Muscle of leg (tissue), 11 donors: ENCODE data around the gene TSSK3. TPM values are rescaled to one million over a fixed set of nuclear protein-coding genes. Genes with fewer than 3 reads are reported as not detected.

Experiments used
- DNase-seq: peaks from one replicate; pipeline ENCODE4 v3.0.0; 2013
- H3K27ac ChIP-seq: one replicate; pipeline ENCODE4 v1.5.1; 2013; ENCODE audit warnings: mild to moderate bottlenecking, low read length, control low read depth
- H3K27me3 ChIP-seq: one replicate; pipeline ENCODE4 v1.6.1; 2013; ENCODE audit warnings: low read length; ENCODE audit not compliant: control insufficient read depth, insufficient read depth
- H3K36me3 ChIP-seq: one replicate; pipeline ENCODE4 v1.6.1; 2013; ENCODE audit warnings: low read length; ENCODE audit not compliant: control insufficient read depth, insufficient read depth
- H3K4me1 ChIP-seq: one replicate; pipeline ENCODE4 v1.6.1; 2013; ENCODE audit warnings: low read length; ENCODE audit not compliant: control insufficient read depth, insufficient read depth
- H3K4me3 ChIP-seq: one replicate; pipeline ENCODE4 v1.5.1; 2013; ENCODE audit warnings: low read length, control low read depth
- H3K9me3 ChIP-seq: replicated peaks from 2 replicates; pipeline ENCODE4 v1.6.1; 2013; ENCODE audit warnings: low read depth, low read length; ENCODE audit not compliant: control insufficient read depth
- WGBS: methylation state at CpG from one replicate; pipeline ENCODE4 v1.1.5; 2013; ENCODE audit warnings: missing lambda C conversion rate; ENCODE audit not compliant: insufficient coverage; 5-methylcytosine and 5-hydroxymethylcytosine counted together
- polyA plus RNA-seq, 8 donors: library from polyadenylated mRNA; unstranded; fragments of 120-200 nt; gene quantifications; one replicate each; pipeline versions ENCODE4 v1.2.1 to v1.2.3, GENCODE V29; 2013; ENCODE audit warnings: inconsistent platforms in 1 of 8, low replicate concordance in 1 of 8; ENCODE audit not compliant: insufficient read length in 8 of 8, insufficient read depth in 1 of 8
- total RNA-seq: library from RNA; stranded (reverse); fragments of 120-200 nt; gene quantifications from one replicate; pipeline ENCODE4 v1.2.4, GENCODE V29; 2013

The TSSK3 gene
- total and polyA plus RNA-seq, 9 donors: 0.55 to 3.6 (median 1.8) TPM

GRCh38 chr1:32361674-32362473 lies 465 bp upstream of the TSSK3 start:
- Histone ChIP-seq H3K4me1 (peaks cover 16% of the 10 kb centered on the region), H3K36me3 (peaks cover 45% of the 10 kb centered on the region), H3K27ac (peak overlapping the region; percentile 42), H3K9me3 (no peaks in the 10 kb centered on the region), H3K4me3 (peak overlapping the region; percentile 45), H3K27me3 (no peaks in the 10 kb centered on the region)
- DNase-seq: peak; percentile 71
- under 1% methylated on average over 86 of the region's 91 CpGs for WGBS

GRCh38 chr1:32363713-32364112 lies 1.4 kb downstream of the TSSK3 start:
- Histone ChIP-seq H3K4me3 (no peak overlapping the region), H3K27ac (no peak overlapping the region), H3K9me3 (no peaks in the 10 kb centered on the region), H3K4me1 (peaks cover 16% of the 10 kb centered on the region), H3K36me3 (peaks cover 63% of the 10 kb centered on the region), H3K27me3 (no peaks in the 10 kb centered on the region)
- DNase-seq: no peak
- WGBS: 90% methylated on average over 11 of the region's 12 CpGs

DNA sequence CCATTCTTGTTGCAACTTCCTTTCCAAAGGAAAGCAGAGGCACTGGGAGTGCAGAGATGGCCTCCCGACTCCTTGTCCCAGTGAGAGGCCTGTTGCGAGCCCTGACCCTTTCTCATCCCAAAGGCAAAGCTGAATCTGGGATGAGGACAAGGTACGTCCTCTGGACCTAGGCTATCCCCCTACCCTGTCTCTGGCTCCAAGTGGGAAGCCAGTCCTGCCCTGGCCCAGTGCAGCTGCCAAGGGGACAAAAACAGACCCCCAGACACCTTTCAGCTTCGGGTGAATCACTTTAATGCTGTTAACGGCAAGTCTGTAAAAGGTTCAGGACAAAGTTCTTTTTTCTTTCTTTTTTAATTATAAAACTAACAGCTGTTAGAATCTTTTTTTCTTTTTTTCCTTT lies 2.5 kb downstream of the TSSK3 start:
- no peak for DNase-seq
- no peaks in the 10 kb centered on the region for H3K9me3 ChIP-seq
- H3K4me1 ChIP-seq: peaks cover 16% of the 10 kb centered on the region
- no peak overlapping the region for H3K4me3 ChIP-seq
- peaks cover 70% of the 10 kb centered on the region for H3K36me3 ChIP-seq
- H3K27ac ChIP-seq: no peak overlapping the region
- WGBS: 86% methylated on average over 1 of the region's 5 CpGs
- H3K27me3 ChIP-seq: no peaks in the 10 kb centered on the region

DNA sequence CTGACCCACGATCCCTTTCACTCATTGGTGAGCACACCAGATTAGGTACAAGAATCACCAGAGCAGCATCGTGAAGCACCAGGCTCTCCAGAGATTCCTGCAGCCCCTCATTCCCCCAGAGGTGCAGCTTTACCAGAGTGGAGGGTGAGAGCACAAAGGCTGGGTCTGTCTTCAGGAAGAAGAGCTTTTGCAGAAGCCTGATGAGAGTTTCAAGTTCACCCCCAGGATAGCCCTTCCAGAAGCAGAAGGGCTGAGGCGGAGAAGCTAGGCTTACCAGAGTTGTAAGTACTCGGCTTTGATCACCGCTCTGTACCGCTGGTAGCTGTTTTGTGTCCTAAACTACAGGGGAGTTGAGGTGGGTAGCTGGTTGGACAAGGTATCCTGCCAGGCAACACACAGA lies 3.1 kb downstream of the TSSK3 start:
- H3K4me1 ChIP-seq: peaks cover 16% of the 10 kb centered on the region
- H3K27me3 ChIP-seq: no peaks in the 10 kb centered on the region
- no peak for DNase-seq
- no peaks in the 10 kb centered on the region for H3K9me3 ChIP-seq
- H3K27ac ChIP-seq: no peak overlapping the region
- 95% methylated on average over 4 of the region's 6 CpGs for WGBS
- no peak overlapping the region for H3K4me3 ChIP-seq
- peaks cover 68% of the 10 kb centered on the region for H3K36me3 ChIP-seq

- H3K36me3 ChIP-seq: peaks cover 79% of the 10 kb centered on the region
- H3K9me3 ChIP-seq: no peaks in the 10 kb centered on the region
- no peaks in the 10 kb centered on the region for H3K4me1 ChIP-seq
- no peak for DNase-seq
- no peak overlapping the region for H3K4me3 ChIP-seq
- no peak overlapping the region for H3K27ac ChIP-seq
- WGBS: 82% methylated on average over 2 of the region's 7 CpGs
- no peaks in the 10 kb centered on the region for H3K27me3 ChIP-seq
These were observed 5.7 kb downstream of the TSSK3 start for GRCh38 chr1:32367912-32368635.

- H3K27me3 ChIP-seq: no peaks in the 10 kb centered on the region
- H3K36me3 ChIP-seq: peaks cover 73% of the 10 kb centered on the region
- no peaks in the 10 kb centered on the region for H3K9me3 ChIP-seq
- WGBS: 66% methylated on average over 2 of the region's 5 CpGs
- no peak overlapping the region for H3K27ac ChIP-seq
- no peaks in the 10 kb centered on the region for H3K4me1 ChIP-seq
- DNase-seq: no peak
- H3K4me3 ChIP-seq: no peak overlapping the region
These were observed 9.9 kb downstream of the TSSK3 start for GRCh38 chr1:32372149-32372756.

DNA sequence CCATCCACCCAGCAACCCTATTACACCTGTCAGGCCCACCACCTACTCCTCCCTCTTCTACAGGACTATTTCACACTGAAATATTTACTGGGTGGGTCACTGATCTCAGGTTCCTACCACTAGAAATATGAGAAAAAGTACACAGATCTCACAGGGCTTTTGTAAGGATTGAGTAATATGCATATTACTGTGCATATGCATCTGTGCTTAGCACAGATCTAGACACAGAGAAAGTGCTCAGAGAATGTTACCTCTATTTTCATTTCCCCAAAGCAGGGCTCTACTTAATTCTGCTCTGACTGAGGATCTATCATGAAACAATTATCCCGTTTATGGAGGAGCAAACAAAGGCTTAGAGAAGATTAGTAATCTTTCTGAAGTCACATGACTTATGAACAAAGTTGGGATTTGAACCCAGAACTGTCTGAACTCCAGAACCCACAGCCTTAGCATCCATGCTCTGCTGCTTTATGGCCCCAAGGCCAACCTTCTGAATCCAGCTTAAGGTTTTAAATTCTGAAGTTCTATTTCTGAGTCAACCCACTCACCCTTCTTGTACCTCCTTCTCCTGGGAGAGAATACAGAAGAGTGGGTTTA lies 11.8 kb downstream of the TSSK3 start:
- no CpG with 5 or more reads among the region's 1 CpG for WGBS
- H3K4me1 ChIP-seq: no peaks in the 10 kb centered on the region
- DNase-seq: no peak
- H3K9me3 ChIP-seq: no peaks in the 10 kb centered on the region
- no peak overlapping the region for H3K4me3 ChIP-seq
- no peaks in the 10 kb centered on the region for H3K27me3 ChIP-seq
- H3K36me3 ChIP-seq: peaks cover 73% of the 10 kb centered on the region
- no peak overlapping the region for H3K27ac ChIP-seq

GRCh38 chr1:32376199-32376598 lies 13.9 kb downstream of the TSSK3 start:
- H3K27me3 ChIP-seq: no peaks in the 10 kb centered on the region
- no peaks in the 10 kb centered on the region for H3K4me1 ChIP-seq
- H3K4me3 ChIP-seq: no peak overlapping the region
- peaks cover 88% of the 10 kb centered on the region for H3K36me3 ChIP-seq
- 100% methylated on average over 4 of the region's 11 CpGs for WGBS
- no peaks in the 10 kb centered on the region for H3K9me3 ChIP-seq
- no peak for DNase-seq
- no peak overlapping the region for H3K27ac ChIP-seq

DNA sequence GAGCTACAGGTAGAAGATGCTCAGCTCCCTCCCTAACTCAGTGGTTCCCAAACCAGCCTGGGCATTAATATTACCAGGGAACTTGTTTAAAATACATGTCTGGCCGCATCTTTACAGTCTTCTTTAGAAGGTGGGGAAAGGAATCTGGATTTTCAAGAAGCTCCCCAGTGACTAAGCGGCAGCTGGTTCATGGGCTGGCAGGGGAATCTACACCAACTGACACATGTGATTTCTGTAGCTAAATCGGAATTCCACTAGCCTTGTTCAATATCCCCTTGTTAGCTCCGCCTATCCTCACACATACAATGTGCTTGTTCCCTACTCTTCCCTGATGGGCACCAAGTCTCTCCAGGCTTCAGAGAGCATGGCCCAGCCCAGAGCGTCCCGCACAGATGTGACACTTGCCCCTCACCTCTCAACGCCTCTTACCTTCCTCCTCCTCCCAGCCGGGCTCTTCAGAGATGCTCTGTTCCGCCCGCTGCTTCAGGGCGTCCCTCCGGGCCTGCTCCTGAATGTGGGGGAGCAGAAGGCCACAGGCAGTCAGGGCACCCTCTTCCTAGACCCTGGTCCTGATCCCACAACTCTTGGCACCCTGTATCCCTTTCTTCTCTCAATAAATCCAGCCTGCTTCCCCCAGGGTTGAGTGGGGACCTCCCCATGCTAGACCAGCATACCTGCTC lies 15.3 kb downstream of the TSSK3 start:
- 90% methylated on average over 8 of the region's 12 CpGs for WGBS
- no peaks in the 10 kb centered on the region for H3K9me3 ChIP-seq
- H3K27me3 ChIP-seq: no peaks in the 10 kb centered on the region
- H3K4me1 ChIP-seq: no peaks in the 10 kb centered on the region
- no peak for DNase-seq
- H3K4me3 ChIP-seq: no peak overlapping the region
- H3K36me3 ChIP-seq: peaks cover 87% of the 10 kb centered on the region
- no peak overlapping the region for H3K27ac ChIP-seq
